ENCODE data around the gene STARD5. TPM values are rescaled to one million over a fixed set of nuclear protein-coding genes. Genes with fewer than 3 reads are reported as not detected.

STARD5 gene
- total RNA-seq, 1 donor from 2014 or later: 28.0 TPM

GRCh38 chr15:81297603-81298575 lies 26.1 kb downstream of the STARD5 start:
- Histone ChIP-seq H3K27me3 (no peaks in the 10 kb centered on the region), H3K4me1 (peaks cover 53% of the 10 kb centered on the region), H3K36me3 (peaks cover 0 to 21% of the 10 kb centered on the region in 2 donors), H3K27ac (peak overlapping the region; percentile 53), H3K4me3 (peak overlapping the region; percentile 2 to 32), H3K9me3 (no peaks in the 10 kb centered on the region)
- intact Hi-C loops (cut with DNase I): no loop called here
- no peak for DNase-seq (ENCODE audit: extremely low spot score in 2 of 2)
- TF ChIP-seq POLR2AphosphoS5 (IDR thresholded peaks at IDR 0.05; ENCODE audit: insufficient read depth in 1 of 2, low read depth in 1 of 2) (no peak), CTCF (IDR thresholded peaks at IDR 0.05) (no peak), POLR2A (IDR thresholded peaks at IDR 0.05) (no peak)

GRCh38 chr15:81297147-81297572 lies 26.8 kb downstream of the STARD5 start:
- H3K4me1 ChIP-seq: peaks cover 57% of the 10 kb centered on the region
- DNase-seq (ENCODE audit: extremely low spot score in 2 of 2): no peak
- H3K36me3 ChIP-seq: peaks cover 0 to 22% of the 10 kb centered on the region in 2 donors
- intact Hi-C loops (cut with DNase I): no loop called here
- no peak for TF ChIP-seq POLR2AphosphoS5 (IDR thresholded peaks at IDR 0.05; ENCODE audit: insufficient read depth in 1 of 2, low read depth in 1 of 2)
- no peak for TF ChIP-seq CTCF (IDR thresholded peaks at IDR 0.05)
- no peak for TF ChIP-seq POLR2A (IDR thresholded peaks at IDR 0.05)
- peak overlapping the region; percentile 2 to 32 for H3K4me3 ChIP-seq
- H3K27me3 ChIP-seq: no peaks in the 10 kb centered on the region
- H3K27ac ChIP-seq: peak overlapping the region; percentile 53
- H3K9me3 ChIP-seq: no peaks in the 10 kb centered on the region

- H3K9me3 ChIP-seq: no peaks in the 10 kb centered on the region
- no peaks in the 10 kb centered on the region for H3K27me3 ChIP-seq
- no peak for DNase-seq (ENCODE audit: extremely low spot score in 2 of 2)
- peak overlapping the region; percentile 53 for H3K27ac ChIP-seq
- peaks cover 0 to 21% of the 10 kb centered on the region in 2 donors for H3K36me3 ChIP-seq
- H3K4me1 ChIP-seq: peaks cover 57% of the 10 kb centered on the region
- no peak for TF ChIP-seq CTCF (IDR thresholded peaks at IDR 0.05)
- TF ChIP-seq POLR2AphosphoS5 (IDR thresholded peaks at IDR 0.05; ENCODE audit: insufficient read depth in 1 of 2, low read depth in 1 of 2): peak in 1 of 2 donors; percentile 60
- peak in 1 of 2 donors; percentile 22 for TF ChIP-seq POLR2A (IDR thresholded peaks at IDR 0.05)
- H3K4me3 ChIP-seq: peak overlapping the region; percentile 2 to 32
- intact Hi-C loops (cut with DNase I): no loop called here
These were observed 27.3 kb downstream of the STARD5 start for GRCh38 chr15:81296673-81297072.

- DNase-seq (ENCODE audit: extremely low spot score in 2 of 2): no peak
- intact Hi-C loops (cut with DNase I): no loop called here
- Histone ChIP-seq H3K4me3 (no peak overlapping the region), H3K27me3 (no peaks in the 10 kb centered on the region), H3K4me1 (peaks cover 52% of the 10 kb centered on the region), H3K36me3 (peaks cover 0 to 16% of the 10 kb centered on the region in 2 donors), H3K27ac (peak overlapping the region; percentile 53), H3K9me3 (no peaks in the 10 kb centered on the region)
- TF ChIP-seq POLR2A (IDR thresholded peaks at IDR 0.05): no peak
- TF ChIP-seq POLR2AphosphoS5 (IDR thresholded peaks at IDR 0.05; ENCODE audit: insufficient read depth in 1 of 2, low read depth in 1 of 2): no peak
- TF ChIP-seq CTCF (IDR thresholded peaks at IDR 0.05): no peak
These were observed 27.8 kb downstream of the STARD5 start for GRCh38 chr15:81296186-81296585.
